GM10847 (cell line): ENCODE results near the gene ELOVL7.

Experiments used
- POLR2A ChIP-seq: IDR thresholded peaks from 2 replicates; pipeline ENCODE4 v1.6.1; 2011; ENCODE audit not compliant: insufficient read length; ENCODE audit errors: extremely low read depth

Gene ELOVL7

DNA sequence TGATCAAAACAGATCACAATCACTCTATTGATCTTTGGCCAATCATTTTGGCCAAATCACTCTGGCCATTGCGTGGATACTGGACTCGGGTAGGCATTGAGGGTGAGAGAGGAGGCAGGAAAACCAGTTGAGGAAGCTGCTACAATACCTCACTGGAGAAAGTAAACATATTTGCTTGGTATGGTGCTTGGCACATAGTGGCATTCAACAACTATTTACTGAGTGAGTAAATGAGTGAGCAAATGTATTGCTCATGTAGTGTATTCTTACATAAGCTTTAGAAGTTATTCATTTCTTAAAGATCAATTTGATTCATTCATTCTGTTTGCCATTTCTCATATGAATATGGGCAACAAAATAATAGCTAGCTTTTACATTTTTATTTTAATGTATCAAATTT is 140.1 kb downstream of the ELOVL7 start:
- no peak for TF ChIP-seq POLR2A
